Activated naive CD8-positive, alpha-beta T cell treated with anti-CD3 and anti-CD28 coated beads, Interleukin-2, amount 50 U/mL, for 24 hours (primary cell): ENCODE data around the gene PAX2.

Experiments used
- ATAC-seq: fragments of 150-1000 bp; cut with Tn5 transposase; one replicate; pipeline ENCODE4 v1.10.0; 2021
- DNase-seq: peaks from one replicate; pipeline ENCODE4 v3.0.0; 2021
- H3K27ac Mint-ChIP-seq: one replicate; pipeline ENCODE4 v1.8.0; 2021; ENCODE audit warnings: mild to moderate bottlenecking, mixed read lengths
- H3K27me3 Mint-ChIP-seq: one replicate; pipeline ENCODE4 v1.8.0; 2021; ENCODE audit warnings: mixed read lengths
- H3K36me3 Mint-ChIP-seq: one replicate; pipeline ENCODE4 v1.8.0; 2021; ENCODE audit warnings: low read depth, mixed read lengths
- H3K4me1 Mint-ChIP-seq: one replicate; pipeline ENCODE4 v1.8.0; 2021; ENCODE audit warnings: mixed read lengths
- H3K4me3 Mint-ChIP-seq: one replicate; pipeline ENCODE4 v1.8.0; 2021; ENCODE audit warnings: mild to moderate bottlenecking, moderate library complexity, mixed read lengths
- H3K9me3 Mint-ChIP-seq: one replicate; pipeline ENCODE4 v1.8.0; 2021; ENCODE audit warnings: mixed read lengths

The PAX2 gene

DNA sequence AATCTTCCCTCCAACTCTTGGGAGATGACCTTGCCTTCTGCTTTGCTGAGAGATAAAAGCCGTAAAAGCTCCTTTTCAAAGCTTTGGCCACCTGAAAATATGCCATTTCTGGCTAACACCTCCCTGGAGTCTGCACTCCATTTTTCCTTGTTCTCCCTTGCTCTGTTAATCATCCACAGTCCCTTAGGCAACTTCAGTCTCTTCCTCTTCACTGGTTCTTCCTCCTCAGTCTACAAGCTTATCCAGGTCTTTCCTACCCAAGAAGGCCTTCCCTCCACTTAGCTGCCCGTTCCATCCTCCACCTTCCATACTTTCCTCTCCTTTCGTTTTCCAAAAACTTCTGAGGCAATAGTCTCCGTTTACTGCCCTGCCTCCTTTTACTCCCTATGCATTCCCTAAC is 30.5 kb downstream of the PAX2 start:
- Mint-ChIP-seq H3K4me1 (no peaks in the 10 kb centered on the region), H3K36me3 (no peaks in the 10 kb centered on the region), H3K27ac (no peak overlapping the region), H3K27me3 (peaks cover 54% of the 10 kb centered on the region), H3K4me3 (no peak overlapping the region), H3K9me3 (no peaks in the 10 kb centered on the region)
- ATAC-seq (no peak), DNase-seq (no peak)

DNA sequence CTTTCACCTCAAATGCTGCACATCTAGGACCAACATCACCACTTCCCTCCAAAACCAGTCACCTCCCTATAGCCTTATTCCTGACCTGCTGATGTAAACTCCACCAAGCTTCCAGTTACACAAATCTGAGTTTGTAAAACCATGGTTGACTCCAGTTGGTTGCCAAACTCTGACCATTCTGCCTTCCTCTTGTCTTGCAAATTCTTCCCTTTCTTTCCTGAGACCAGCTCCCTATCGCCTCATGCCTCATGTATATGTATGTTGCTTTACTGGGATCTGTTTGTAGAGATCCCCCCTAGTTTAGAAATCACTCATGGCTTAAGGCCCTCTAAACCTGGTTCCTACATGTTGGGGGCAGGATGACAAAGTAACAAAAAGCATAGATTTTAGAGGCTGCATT is 31.3 kb downstream of the PAX2 start:
- H3K9me3 Mint-ChIP-seq = no peaks in the 10 kb centered on the region
- H3K4me1 Mint-ChIP-seq = no peaks in the 10 kb centered on the region
- DNase-seq = no peak
- H3K27ac Mint-ChIP-seq = no peak overlapping the region
- ATAC-seq = no peak
- H3K4me3 Mint-ChIP-seq = no peak overlapping the region
- H3K27me3 Mint-ChIP-seq = peaks cover 50% of the 10 kb centered on the region
- no peaks in the 10 kb centered on the region for H3K36me3 Mint-ChIP-seq

- no peak for ATAC-seq
- no peak for DNase-seq
- Mint-ChIP-seq H3K4me3 (no peak overlapping the region), H3K9me3 (no peaks in the 10 kb centered on the region), H3K27me3 (peaks cover 41% of the 10 kb centered on the region), H3K4me1 (no peaks in the 10 kb centered on the region), H3K36me3 (no peaks in the 10 kb centered on the region), H3K27ac (no peak overlapping the region)
These were observed 33.9 kb downstream of the PAX2 start for GRCh38 chr10:100779329-100779728.

DNA sequence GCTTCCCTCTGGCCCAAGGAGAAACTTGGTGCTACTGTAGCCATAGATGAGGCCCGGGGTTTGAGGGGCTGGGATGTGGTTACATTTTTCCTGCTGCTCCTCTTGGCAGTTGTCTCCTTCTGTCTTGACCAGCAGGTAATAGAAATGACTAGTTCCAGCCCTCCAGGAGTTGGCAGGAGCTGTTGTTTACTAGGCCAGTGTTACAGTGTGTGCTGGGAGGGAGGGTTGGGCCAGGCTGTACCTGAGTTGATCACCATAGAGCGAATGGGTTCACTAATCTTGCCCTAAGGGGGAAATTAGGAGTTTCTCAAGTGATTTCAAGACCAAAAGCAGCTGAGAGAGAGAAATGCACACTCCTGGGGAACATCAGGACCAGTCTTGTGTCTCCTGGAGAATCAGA is 34.9 kb downstream of the PAX2 start:
- no peaks in the 10 kb centered on the region for H3K4me1 Mint-ChIP-seq
- peaks cover 33% of the 10 kb centered on the region for H3K27me3 Mint-ChIP-seq
- DNase-seq (no peak), ATAC-seq (no peak)
- no peak overlapping the region for H3K4me3 Mint-ChIP-seq
- no peak overlapping the region for H3K27ac Mint-ChIP-seq
- H3K36me3 Mint-ChIP-seq = no peaks in the 10 kb centered on the region
- H3K9me3 Mint-ChIP-seq = no peaks in the 10 kb centered on the region

GRCh38 chr10:100781145-100781665 is 35.8 kb downstream of the PAX2 start:
- no peak for DNase-seq
- Mint-ChIP-seq H3K9me3 (no peaks in the 10 kb centered on the region), H3K27ac (no peak overlapping the region), H3K4me1 (no peaks in the 10 kb centered on the region), H3K27me3 (peaks cover 31% of the 10 kb centered on the region), H3K4me3 (no peak overlapping the region), H3K36me3 (no peaks in the 10 kb centered on the region)
- no peak for ATAC-seq

DNA sequence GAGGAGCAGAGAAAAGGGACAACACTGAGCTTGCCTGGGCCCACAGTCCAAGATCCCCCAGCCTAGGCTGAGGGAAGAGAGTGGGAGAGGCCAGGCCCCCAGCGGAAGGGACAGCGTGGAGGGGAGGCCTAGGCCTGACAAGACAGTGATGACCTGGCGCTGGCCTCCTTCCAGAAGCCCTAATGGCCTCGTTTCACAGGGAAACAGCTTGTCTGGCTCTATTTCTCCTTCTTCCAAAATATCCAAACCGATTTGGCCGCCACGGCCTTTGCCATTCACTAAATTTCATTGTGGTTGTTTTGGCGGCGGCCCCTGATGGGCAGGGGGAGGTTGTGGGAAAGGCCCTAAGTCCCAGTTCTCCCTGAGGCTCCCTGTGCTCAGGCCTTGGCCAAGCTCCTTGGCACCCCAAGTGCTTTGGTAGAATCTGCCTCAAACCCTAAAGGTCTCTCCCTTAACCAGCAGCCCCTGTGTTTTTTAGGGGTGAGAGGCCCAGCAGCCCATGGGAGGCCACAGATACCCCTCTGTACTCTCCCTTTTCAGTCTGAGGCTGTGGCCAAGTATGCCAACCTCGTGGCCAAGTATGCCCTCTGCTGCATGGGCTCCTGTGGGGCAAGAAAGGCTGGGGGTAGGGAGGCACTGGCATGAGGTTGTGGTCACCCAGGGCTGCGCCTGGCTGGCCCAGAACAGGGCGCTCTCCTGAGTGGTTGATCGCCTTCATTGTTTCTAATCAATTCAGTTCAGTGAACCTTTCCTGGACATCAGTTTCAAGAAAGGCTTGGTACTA is 37.3 kb downstream of the PAX2 start:
- Mint-ChIP-seq H3K36me3 (no peaks in the 10 kb centered on the region), H3K4me3 (no peak overlapping the region), H3K27ac (no peak overlapping the region), H3K27me3 (peaks cover 32% of the 10 kb centered on the region), H3K9me3 (no peaks in the 10 kb centered on the region), H3K4me1 (no peaks in the 10 kb centered on the region)
- no peak for ATAC-seq
- no peak for DNase-seq

- no peaks in the 10 kb centered on the region for H3K4me1 Mint-ChIP-seq
- ATAC-seq = no peak
- no peaks in the 10 kb centered on the region for H3K9me3 Mint-ChIP-seq
These were observed 38.7 kb downstream of the PAX2 start for GRCh38 chr10:100784126-100784525.

GRCh38 chr10:100786591-100786990 is 41.2 kb downstream of the PAX2 start:
- Mint-ChIP-seq H3K27ac (no peak overlapping the region), H3K36me3 (no peaks in the 10 kb centered on the region), H3K4me1 (no peaks in the 10 kb centered on the region), H3K9me3 (no peaks in the 10 kb centered on the region), H3K4me3 (no peak overlapping the region), H3K27me3 (peaks cover 26% of the 10 kb centered on the region)
- no peak for DNase-seq
- ATAC-seq = no peak

More at GRCh38 chr10:100784126-100784525, 38.7 kb downstream of the PAX2 start:
- H3K27ac Mint-ChIP-seq = no peak overlapping the region
- H3K27me3 Mint-ChIP-seq = peaks cover 32% of the 10 kb centered on the region
- H3K4me3 Mint-ChIP-seq = no peak overlapping the region
- no peaks in the 10 kb centered on the region for H3K36me3 Mint-ChIP-seq
- DNase-seq = no peak

GRCh38 chr10:100788002-100788903 is 42.9 kb downstream of the PAX2 start:
- DNase-seq (no peak), ATAC-seq (no peak)
- H3K27ac Mint-ChIP-seq = no peak overlapping the region
- no peaks in the 10 kb centered on the region for H3K4me1 Mint-ChIP-seq
- no peaks in the 10 kb centered on the region for H3K9me3 Mint-ChIP-seq
- no peak overlapping the region for H3K4me3 Mint-ChIP-seq
- H3K27me3 Mint-ChIP-seq = peaks cover 31% of the 10 kb centered on the region
- no peaks in the 10 kb centered on the region for H3K36me3 Mint-ChIP-seq

- H3K36me3 Mint-ChIP-seq = no peaks in the 10 kb centered on the region
- DNase-seq = no peak
- H3K4me1 Mint-ChIP-seq = no peaks in the 10 kb centered on the region
- no peak overlapping the region for H3K27ac Mint-ChIP-seq
- no peak for ATAC-seq
- H3K27me3 Mint-ChIP-seq = peaks cover 30% of the 10 kb centered on the region
- no peaks in the 10 kb centered on the region for H3K9me3 Mint-ChIP-seq
- no peak overlapping the region for H3K4me3 Mint-ChIP-seq
These were observed 45.4 kb downstream of the PAX2 start for GRCh38 chr10:100790761-100791208.

DNA sequence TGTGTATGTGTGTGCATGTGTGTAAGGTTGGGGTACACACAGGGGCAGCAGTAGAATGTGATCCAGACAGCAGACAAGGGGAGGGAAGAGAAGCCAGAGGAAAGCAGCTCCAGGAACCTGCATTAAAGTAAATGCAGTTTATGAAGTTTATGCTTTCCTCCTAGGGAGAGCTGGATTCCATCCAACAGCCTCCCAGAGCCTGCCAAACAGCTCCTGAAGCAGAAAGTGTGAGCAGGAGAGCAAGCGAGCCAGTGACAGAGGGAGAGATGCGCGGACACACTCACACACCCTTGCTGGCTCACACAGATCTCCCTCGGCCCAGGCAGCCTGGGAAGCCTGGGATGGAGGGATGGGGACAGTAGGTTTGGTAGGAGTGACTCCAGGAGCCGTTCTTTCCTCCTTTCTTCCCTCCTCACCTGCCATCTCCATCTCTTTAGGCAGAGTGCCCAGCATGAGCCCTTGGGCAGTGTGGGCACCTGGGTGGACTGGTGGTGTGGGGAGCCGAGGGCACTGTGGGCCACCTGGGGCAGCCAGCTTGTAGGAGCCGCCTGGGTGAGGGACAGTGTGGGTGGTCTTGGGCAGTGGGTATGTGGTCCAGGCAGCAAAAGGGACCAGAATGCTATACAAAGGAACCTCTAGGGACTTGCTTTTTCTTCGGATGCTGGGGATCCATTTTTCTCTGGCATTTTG is 46.1 kb downstream of the PAX2 start:
- no peak for DNase-seq
- Mint-ChIP-seq H3K9me3 (no peaks in the 10 kb centered on the region), H3K4me3 (no peak overlapping the region), H3K36me3 (no peaks in the 10 kb centered on the region), H3K27ac (no peak overlapping the region), H3K27me3 (peaks cover 33% of the 10 kb centered on the region), H3K4me1 (no peaks in the 10 kb centered on the region)
- ATAC-seq = no peak

- Mint-ChIP-seq H3K36me3 (no peaks in the 10 kb centered on the region), H3K4me3 (no peak overlapping the region), H3K9me3 (no peaks in the 10 kb centered on the region), H3K4me1 (no peaks in the 10 kb centered on the region), H3K27me3 (peaks cover 32% of the 10 kb centered on the region), H3K27ac (no peak overlapping the region)
- DNase-seq (no peak), ATAC-seq (no peak)
These were observed 47.2 kb downstream of the PAX2 start for GRCh38 chr10:100792574-100792973.

DNA sequence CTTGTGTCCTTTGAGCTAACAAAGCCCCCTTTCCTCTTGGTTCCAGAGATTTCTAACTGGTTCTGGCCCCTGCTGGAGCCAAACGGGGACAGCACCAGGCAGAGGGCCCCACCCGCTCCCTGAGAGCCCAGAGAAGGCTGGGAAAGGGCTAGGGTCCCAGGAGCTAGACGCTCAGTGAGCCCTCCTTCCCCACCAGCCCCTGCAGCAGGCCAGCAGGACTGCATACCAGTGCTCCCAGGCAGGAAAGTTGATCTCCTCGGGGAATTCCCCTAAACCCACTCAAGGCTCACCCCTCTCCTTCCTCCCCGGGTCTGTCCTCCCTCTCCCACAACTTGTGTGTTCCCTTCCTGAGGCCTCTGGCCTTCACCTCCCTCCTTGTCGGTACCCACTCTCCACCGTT is 47.7 kb downstream of the PAX2 start:
- Mint-ChIP-seq H3K9me3 (no peaks in the 10 kb centered on the region), H3K4me3 (no peak overlapping the region), H3K4me1 (no peaks in the 10 kb centered on the region), H3K36me3 (no peaks in the 10 kb centered on the region), H3K27me3 (peaks cover 30% of the 10 kb centered on the region), H3K27ac (no peak overlapping the region)
- no peak for ATAC-seq
- DNase-seq = no peak

- no peak for ATAC-seq
- Mint-ChIP-seq H3K27me3 (peaks cover 58% of the 10 kb centered on the region), H3K4me1 (no peaks in the 10 kb centered on the region), H3K27ac (no peak overlapping the region), H3K9me3 (no peaks in the 10 kb centered on the region), H3K4me3 (no peak overlapping the region), H3K36me3 (no peaks in the 10 kb centered on the region)
- no peak for DNase-seq
These were observed 54.5 kb downstream of the PAX2 start for GRCh38 chr10:100799881-100800280.
